SKM-1 treated with dmso at 0.1 percent for 144 hours (cell line): ENCODE data around the gene DRD2.
A peak's percentile ranks its signal among the peaks of the same experiment; 100 is the strongest.

Experiments used
- DNase-seq: peaks from one replicate; lab custom pipeline; 2025; ENCODE audit not compliant: unreplicated experiment; lab: John Stamatoyannopoulos, UW

Gene DRD2

DNA sequence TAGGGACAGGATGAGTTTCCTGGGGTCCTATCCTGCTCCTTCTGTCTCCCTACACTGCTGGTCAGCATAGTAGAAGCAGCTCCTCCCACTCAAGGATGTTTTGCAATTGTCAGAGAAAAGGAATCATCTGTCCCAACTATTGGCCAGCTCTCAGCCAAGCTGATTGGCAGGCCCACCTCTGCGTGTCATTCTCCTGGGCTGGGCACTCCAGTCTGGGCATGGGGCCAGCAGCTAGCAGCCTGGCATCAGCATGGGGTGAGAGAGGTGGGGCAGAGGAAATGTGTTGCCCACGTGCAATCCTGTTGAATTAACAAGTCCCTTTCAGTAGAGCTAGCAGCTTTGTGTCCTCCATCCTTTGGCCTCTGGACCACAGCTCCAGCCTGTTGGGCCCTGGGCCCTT is 73.5 kb downstream of the DRD2 start:
- no peak for DNase-seq

DNA sequence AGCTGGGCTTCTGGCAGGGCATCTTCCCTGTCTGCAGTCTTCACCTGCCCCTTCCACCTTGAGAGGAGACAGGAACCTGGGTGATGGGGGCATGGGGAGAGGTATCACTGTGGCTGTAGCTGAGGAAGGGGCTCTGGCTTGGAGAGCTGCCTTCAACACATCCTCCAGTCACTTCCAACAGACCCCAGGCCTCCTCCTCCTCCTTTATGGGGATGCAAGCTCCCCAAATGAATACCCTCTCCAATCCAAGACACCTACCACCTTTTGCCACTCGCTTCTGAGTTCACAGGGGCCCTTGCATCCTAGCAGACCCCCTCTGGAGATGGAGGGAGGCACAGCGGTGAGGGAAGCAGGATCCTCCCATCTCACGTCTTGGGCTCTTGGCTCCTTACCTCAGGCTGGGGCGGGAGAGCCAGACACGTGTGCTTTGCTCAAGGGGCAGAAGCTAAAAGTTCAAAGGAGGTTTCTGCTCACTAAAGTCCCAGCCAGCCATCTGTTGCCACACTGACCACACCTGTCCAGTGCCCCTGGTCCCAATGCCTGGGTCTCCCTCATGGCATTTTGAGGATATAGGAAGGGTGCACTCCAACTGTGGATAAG is 74.5 kb downstream of the DRD2 start:
- no peak for DNase-seq

DNA sequence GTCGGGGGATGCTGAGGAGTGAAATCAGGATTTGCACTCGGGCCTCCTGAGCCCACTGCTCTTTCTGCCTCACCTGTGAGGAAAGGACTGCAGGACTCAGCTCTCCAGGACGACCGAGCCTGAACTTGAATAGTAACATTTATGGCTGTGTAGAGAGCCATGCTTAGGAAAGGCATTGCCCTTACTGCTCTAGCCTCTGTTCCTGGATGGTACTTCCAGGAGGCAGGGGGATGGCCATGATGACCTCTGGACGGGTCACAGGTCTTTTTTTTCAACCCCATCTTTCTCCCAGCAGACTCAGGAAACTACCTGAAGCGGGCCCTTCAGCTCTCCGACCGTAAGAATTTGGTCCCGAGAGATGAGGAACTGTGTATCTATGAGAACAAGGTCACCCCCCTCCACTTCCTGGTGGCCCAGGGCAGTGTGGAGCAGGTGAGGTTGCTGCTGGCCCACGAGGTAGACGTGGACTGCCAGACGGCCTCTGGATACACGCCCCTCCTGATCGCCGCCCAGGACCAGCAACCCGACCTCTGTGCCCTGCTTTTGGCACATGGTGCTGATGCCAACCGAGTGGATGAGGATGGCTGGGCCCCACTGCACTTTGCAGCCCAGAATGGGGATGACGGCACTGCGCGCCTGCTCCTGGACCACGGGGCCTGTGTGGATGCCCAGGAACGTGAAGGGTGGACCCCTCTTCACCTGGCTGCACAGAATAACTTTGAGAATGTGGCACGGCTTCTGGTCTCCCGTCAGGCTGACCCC is 76.3 kb downstream of the DRD2 start:
- DNase-seq = no peak

DNA sequence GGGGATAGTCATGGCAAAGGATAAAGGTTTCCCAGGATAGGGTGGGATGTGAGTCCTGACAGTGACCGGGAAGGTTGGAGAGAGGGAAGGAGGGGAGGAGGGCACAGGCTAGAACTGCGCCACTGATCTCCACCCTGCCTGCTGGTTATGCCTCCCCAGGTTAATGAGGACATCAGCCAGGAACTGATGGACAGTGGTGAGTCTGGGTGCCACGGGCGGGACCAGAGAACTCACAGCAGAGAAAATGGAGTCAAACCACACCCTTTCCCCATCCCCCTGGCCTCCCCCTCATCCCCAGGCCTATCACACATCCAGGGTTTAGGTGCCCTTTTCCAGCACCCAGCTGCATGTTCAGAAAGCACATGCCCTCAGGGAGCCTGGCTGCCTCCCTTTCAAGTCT is 77.4 kb downstream of the DRD2 start:
- DNase-seq = no peak

DNA sequence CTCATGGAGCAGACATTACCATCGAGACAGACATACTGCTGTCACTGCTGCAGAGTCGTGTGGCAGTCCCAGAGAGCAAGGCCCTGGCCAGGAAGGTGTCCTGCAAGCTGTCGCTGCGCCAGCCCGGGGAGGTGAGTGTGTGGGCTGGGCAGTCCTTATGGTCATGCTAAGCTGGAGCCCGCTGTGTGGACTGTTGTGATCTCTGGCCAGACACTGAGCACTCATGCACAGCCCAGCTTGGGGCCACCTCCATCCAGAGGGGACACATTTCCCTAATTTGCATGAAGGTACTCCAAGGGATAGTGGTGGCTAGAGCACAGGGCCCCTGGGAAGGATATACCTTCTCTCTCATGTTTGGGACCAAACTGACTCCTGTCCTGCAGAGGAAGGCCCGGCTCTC is 78.0 kb downstream of the DRD2 start:
- no peak for DNase-seq

DNA sequence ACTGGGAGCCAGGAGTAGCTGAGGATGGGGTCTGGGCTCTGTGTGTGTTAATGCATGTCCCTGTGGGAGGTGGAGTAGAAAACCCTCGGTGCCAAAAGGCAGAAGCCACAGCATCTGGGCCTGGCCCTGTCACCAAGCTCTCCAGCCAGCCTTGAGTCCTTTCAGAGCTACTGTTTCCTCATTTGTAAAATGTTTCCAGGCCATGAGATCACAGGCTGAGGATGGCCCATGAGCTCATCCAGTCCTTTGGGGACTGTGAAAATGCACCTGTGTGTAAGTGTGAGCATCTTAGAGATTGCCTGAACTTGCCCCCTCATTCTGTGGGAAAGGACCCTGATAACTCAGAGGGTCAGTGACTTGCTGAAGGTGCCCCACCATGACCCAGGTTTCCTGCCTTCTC is 78.5 kb downstream of the DRD2 start:
- no peak for DNase-seq

DNA sequence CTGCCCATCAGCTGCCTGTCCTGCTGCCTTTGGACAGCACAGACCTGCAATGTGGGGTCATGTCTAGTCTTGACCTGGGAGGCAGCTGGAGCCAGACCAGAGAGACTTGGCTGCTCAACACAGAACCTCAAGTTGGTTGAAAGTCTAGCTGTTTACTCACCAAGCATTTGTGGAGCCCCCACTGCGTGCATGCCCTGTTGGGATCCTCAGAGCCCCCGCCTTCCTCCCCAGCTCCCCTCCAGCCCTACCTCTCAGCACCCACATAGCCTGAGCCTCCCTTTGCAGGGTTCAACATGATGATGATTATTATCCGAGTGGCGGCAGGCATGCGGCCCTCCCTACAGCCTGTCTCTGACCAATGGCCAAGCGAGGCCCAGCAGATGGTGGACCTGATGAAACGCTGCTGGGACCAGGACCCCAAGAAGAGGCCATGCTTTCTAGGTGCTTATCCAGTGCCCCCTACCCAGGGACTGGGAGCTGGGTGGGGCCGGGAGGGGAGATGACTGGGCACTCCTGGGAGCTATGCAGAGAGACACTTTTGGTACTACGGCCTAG is 79.3 kb downstream of the DRD2 start:
- DNase-seq = no peak

DNA sequence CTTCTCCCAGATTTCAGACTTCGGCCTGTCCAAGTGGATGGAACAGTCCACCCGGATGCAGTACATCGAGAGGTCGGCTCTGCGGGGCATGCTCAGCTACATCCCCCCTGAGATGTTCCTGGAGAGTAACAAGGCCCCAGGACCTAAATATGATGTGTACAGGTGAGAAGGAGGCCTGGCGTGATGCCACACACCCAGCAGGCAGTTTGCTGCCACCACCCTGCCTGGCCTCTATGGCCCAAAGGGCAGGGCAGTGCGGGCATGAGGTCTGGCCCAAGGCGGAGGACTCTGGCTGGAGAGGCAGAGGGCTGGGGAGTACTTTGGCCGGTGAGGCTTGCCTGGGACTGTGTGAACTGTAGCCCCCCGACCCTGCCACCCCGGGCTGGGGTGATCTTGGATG is 80.3 kb downstream of the DRD2 start:
- no peak for DNase-seq

DNA sequence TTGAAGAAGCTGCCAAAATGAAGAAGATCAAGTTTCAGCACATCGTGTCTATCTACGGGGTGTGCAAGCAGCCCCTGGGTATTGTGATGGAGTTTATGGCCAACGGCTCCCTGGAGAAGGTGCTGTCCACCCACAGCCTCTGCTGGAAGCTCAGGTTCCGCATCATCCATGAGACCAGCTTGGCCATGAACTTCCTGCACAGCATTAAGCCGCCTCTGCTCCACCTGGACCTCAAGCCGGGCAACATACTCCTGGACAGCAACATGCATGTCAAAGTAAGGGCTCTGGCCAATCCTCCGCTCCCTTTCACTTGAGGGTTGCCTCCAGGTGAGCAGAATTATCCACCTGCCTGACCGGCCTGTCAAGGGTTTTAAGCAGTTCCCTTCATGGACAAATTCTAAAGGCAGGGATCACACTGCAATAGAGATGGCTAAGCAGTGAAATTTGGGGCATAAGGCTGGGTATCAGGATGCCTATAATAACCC is 81.7 kb downstream of the DRD2 start:
- DNase-seq = no peak

DNA sequence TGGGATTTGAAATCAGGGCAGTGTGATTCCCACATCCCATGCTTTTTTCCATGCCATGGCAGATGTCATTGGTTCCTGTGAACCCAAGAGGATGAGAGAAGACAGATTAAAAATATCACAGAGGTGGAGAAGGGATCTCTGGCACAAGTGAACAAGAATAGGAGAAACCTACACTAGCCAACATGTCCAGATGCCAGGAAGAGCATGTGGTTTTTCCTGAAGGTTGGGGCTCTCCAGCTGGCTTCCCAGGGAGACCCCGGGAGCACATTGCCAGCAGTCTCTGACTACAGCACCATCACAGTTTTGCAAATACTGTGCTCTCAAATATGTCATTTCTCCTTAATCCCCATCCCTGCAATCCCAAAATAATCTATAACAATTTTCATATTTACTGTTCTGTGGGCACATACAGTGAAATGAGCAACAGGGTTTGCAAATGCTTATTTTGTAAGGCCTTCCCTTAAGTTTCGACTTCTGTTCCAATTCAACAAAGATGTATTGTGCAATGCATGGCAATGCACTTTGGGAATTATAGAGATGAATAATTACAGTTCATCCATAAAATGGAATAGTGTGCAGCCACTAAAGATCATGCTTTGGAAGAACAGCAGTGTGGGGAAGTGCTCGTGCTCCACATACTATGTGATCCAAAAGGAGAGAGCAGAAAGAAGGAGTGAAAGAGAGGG is 82.8 kb downstream of the DRD2 start:
- DNase-seq = no peak

DNA sequence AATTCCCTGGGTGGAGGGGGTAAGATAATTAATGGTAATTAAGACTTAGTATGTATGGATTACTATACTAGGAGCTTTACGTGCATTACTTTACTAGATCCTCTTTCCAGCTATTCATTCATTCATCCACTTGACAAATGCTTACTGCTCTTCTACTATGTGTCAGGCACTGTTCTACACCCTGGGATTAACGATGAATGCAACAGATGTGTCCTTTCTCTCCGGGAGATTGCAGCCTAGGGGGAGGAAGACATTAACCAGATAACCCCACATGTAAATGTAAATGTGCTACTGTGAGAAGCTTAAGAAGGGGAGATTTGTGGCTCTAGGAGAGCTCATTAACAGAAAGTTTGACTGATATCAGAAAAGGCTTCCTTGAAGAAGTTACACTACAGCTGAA is 85.9 kb downstream of the DRD2 start:
- no peak for DNase-seq

DNA sequence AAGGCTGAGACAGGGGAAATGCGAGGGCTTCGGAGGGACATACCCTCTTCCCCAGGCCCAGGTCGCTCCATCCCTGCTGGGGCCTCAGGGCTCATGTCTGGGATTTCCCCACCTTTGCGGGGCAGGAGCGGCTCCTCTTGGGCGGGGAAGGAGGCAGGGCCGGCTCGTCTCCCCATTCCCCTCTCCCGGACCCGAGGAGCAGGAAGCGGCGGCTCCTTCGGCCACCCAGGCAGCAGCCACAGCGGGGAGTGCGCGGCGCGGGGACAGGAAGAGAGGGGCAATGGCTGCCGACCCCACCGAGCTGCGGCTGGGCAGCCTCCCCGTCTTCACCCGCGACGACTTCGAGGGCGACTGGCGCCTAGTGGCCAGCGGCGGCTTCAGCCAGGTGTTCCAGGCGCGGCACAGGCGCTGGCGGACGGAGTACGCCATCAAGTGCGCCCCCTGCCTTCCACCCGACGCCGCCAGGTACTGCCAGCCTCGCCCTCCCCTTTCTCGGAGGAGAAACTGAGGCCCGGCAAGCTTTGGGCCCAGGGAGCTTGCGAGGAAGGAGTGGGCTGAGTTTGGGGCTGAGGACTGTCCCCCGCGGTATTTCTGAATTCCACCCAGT is 87.5 kb downstream of the DRD2 start, which contains the start of gene ANKK1:
ANKK1 (plus strand) TSS at position 175 of the 607 bp plus-strand sequence; CDS start at position 281, 106 bp downstream.
- DNase-seq = no peak

DNA sequence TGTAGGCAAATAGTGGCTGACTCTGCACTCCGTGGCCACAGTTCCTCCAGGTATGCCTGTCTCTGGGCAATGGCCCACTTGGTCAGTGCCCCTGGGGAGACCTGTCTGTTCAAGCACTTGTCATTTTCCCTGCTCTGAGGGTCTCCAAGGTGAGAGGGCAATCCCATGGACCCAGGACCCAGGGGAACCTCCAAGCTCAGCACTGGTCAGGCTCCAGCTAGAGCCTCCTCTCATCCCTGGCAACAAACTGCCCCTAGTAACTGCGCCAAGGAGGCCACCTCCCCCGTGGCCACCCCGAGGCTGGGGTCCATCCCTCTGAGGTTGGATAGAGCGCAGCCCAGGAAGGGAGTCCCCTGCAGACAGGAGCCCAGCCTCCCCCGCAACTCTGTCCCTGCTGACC is 88.3 kb downstream of the DRD2 start:
- no peak for DNase-seq

DNA sequence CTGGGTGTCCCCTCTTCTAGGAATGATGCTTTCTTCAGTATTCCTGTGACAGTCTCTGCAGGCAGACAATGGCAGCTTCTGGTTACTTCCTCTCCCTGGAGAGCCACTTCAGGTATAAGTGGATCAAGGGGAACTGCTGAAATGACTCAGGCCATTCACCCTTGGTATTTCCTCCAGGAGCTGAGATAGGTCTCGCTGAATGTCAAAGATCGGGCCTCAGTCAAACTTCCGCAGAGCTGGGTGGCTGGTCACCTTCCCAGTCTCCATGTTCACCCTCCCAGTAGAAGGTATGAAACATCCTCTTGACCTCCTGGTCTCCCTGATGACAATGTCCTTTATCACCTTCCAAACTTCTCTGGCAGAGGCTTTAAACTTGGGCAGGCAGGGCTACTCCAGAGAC is 89.4 kb downstream of the DRD2 start:
- DNase-seq = no peak

DNA sequence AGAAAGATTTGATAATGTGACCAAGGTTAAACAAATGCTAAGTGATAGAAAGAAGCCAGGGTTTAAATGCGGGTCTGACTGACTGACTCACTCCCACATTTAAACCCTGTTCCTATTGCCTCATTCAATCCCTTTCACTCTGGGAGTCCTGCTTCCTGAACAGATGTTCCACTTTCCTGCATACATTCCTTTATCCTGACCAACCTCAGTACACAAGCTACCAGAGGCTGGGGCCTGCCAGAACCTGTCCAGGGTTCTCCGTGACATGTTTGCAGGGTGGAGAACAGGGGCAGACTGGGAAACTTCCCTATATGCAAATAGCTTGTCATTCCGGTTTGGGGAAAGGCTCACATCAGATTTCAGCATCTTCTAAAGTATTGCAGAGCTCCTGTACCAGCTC is 90.6 kb downstream of the DRD2 start:
- DNase-seq = no peak

DNA sequence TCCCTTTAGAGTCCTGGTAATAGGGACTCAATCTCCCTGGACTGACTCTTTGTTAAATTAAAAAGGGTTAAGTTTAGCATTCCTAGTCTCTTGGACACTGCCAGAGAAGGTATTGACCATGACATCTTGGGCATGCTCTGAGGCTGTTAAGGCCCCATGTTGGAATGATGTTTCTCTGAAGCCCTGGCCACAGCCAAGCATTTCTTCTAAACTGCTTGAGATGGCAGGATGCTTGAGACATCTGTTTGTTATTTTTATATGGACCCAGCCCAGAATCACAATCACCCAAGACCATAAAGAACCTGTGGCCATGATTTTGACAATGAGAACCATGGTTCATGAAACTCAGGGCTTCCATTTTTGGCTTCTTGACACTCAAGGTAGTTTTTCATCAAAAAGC is 93.1 kb downstream of the DRD2 start:
- no peak for DNase-seq

DNA sequence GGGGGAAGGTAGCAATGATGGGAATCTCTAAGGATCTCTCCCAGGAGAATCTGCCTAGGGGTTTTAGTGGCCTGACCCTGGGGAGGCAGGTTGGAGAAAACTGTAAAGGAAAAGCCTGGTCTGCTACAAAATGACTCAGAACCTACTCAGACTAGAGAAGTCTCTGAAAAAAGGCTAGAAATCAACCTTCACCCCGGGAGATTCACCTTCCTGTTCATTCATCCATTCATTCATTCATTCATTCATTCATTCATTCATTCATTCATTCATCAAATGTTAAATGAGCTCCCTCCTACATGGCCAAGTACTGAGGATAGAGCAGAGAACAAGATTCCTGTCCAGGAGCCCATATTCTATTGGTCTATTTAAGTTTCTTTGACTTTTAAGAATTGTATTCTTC is 96.5 kb downstream of the DRD2 start:
- no peak for DNase-seq

DNA sequence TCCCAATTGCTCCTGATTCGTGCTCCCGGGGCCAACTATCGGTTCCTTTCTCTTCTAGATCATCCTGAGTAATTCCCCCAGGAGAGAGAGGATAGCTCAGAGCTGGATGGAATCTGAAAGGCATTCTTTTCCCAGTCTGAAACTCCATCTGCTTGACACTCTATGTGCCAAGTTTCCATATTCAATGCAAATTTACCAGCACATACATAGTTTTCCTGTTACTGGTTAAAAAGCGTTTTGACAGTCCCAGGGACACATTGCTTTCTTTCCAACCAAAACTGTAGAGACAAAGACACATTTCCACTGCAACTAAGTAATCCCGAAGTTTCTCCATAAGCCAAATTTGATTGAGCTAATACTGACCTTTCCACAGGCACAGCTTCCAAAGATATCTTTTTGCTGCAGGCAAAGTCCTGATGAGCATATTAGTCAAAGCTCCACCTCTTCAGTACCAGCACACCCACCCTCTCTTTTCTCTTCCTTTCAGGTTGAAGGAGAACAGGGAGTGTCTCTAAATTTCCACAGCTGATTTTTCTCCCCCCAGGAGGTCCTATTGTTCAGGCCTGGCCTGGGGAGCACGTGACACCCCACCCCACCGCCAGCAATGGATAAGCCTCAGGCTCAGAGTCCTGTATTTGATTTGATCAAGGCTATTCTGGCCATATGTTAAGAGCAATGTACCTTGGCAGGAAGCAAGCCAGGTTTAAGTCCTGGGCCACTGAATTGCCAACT is 97.4 kb downstream of the DRD2 start:
- DNase-seq = no peak

DNA sequence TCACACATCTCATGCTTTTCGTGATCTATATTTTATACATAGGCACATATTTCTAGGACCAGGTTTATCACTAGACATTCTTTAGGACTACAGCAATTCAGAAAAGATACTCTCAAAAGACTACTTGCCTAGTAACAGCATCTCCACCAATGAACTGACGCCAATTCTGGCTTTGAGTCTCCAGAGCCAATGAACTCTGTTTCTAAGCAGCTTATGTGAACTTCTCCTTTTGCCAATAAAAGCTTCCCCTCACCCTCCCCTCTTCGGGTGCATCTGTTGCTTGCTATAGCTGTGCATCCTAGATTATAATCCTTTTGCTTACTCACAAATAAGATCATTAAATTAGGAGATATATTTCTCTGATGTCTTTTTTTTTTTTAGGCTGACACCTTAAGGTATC is 99.0 kb downstream of the DRD2 start:
- DNase-seq = peak; percentile 25

DNA sequence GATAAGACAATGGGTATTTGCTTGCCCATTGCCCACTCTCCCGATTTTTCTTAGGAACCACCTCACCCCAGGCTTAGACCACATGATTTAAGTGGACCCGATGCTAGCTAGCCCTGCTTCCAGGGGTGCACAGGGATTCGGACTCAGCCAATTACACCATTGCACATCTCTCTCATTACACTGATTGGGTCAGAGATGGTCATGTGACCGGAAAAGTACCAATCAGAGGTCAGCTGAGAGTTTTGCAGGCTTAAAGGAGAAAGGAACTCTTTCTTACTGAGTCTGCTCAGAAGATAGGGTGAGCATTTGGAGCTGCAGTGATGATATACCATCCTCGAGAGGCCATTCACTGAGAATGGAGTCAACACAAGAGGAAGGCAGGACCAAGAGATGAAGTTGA is 99.8 kb downstream of the DRD2 start:
- DNase-seq = no peak
